ENCODE measurements around the gene MAMDC2. TPM values are rescaled to one million over a fixed set of nuclear protein-coding genes. Genes with fewer than 3 reads are reported as not detected.
"Not testable (repeated sequence)": the region's sequence is repeated elsewhere in the genome, so short reads cannot be mapped to it uniquely, and the experiment has no call there.

Gene MAMDC2
- total RNA-seq, 1 experiment from 2014 or later = 4.6 TPM

- H4K20me1 ChIP-seq (ENCODE audit: control insufficient read depth, insufficient read depth, insufficient read length) = no peaks in the 10 kb centered on the region
- no peak overlapping the region for H3K56ac ChIP-seq (ENCODE audit: insufficient read length, low read depth, low read length)
- H3K4ac ChIP-seq (ENCODE audit: low read depth, low read length) = no peak overlapping the region
- H2BK12ac ChIP-seq (ENCODE audit: insufficient read length, low read depth, low read length) = no peak overlapping the region
- H3K9ac ChIP-seq (ENCODE audit: extremely low read depth, insufficient read length, low read length) = no peak overlapping the region
- H3K27ac ChIP-seq (ENCODE audit: insufficient read length, low read depth, low read length) = no peak overlapping the region
- peaks cover 3 to 8% of the 10 kb centered on the region in 2 experiments; a peak in 2 of 4 replicates for H3K4me1 Mint-ChIP-seq
- H2AK5ac ChIP-seq (ENCODE audit: insufficient read length, low read length) = no peak overlapping the region
- no peak overlapping the region for H4K8ac ChIP-seq (replicated peaks; ENCODE audit: insufficient read length, low read depth, low read length)
- no CpG with 5 or more reads among the region's 6 CpGs for WGBS (ENCODE audit: extremely low coverage, insufficient read length, low lambda C conversion rate)
- H3T11ph ChIP-seq (ENCODE audit: low read length) = no peak overlapping the region
- H3K27me3 Mint-ChIP-seq (ENCODE audit: low read depth) = peaks cover 1% of the 10 kb centered on the region
- H3K4me2 ChIP-seq (ENCODE audit: insufficient read depth, insufficient read length, low read length) = no peak overlapping the region
- no peaks in the 10 kb centered on the region for H3K79me1 ChIP-seq (ENCODE audit: insufficient read depth, low read depth, low read length, poor library complexity, severe bottlenecking)
- H2BK20ac ChIP-seq (ENCODE audit: low read depth, low read length, poor library complexity, severe bottlenecking) = no peak overlapping the region
- no peak overlapping the region for H4K5ac ChIP-seq (ENCODE audit: insufficient read length, low read depth, low read length)
- no peak for DNase-seq
- no peaks in the 10 kb centered on the region for H3K4me1 ChIP-seq (ENCODE audit: insufficient read depth, low read length)
- H3K23ac ChIP-seq (ENCODE audit: insufficient read length, low read depth, low read length) = no peak overlapping the region
- no peak overlapping the region for H2AFZ ChIP-seq (ENCODE audit: low read length)
- peaks cover 11% of the 10 kb centered on the region for H3K9me3 ChIP-seq (ENCODE audit: control insufficient read depth, low read depth, low read length)
- H4K91ac ChIP-seq (ENCODE audit: insufficient read length, low read depth, low read length) = no peak overlapping the region
- H3K14ac ChIP-seq (ENCODE audit: insufficient read depth, low read length) = no peak overlapping the region
- no peaks in the 10 kb centered on the region for H3K79me2 ChIP-seq (ENCODE audit: insufficient read depth, low read length)
- H2BK120ac ChIP-seq (ENCODE audit: low read depth, low read length, poor library complexity, severe bottlenecking) = no peak overlapping the region
- peaks cover 6 to 14% (median 9%) of the 10 kb centered on the region in 3 experiments for H3K36me3 Mint-ChIP-seq (ENCODE audit: insufficient read depth in 1 of 3, low read depth in 3 of 3)
- H2BK15ac ChIP-seq (ENCODE audit: low read depth, low read length) = no peak overlapping the region
- H3K18ac ChIP-seq (ENCODE audit: insufficient read length, low read depth, low read length) = no peak overlapping the region
- no peaks in the 10 kb centered on the region for H3K27me3 ChIP-seq (ENCODE audit: insufficient read depth, low read length)
- no peak for TF ChIP-seq CTCF (conservative IDR thresholded peaks at IDR 0.05)
- H2BK5ac ChIP-seq (ENCODE audit: insufficient read length, low read length) = no peak overlapping the region
- H3K4me3 Mint-ChIP-seq = no peak overlapping the region
- no peak overlapping the region for H3K27ac Mint-ChIP-seq
- no peaks in the 10 kb centered on the region for H3K23me2 ChIP-seq (ENCODE audit: insufficient read length, low read depth, low read length, poor library complexity, severe bottlenecking)
- H3K9me3 Mint-ChIP-seq = peaks cover 11 to 13% of the 10 kb centered on the region in 2 experiments
Observed at GRCh38 chr9:70036641-70037040, 7.0 kb upstream of the MAMDC2 start.

GRCh38 chr9:70038171-70038621, 5.5 kb upstream of the MAMDC2 start:
- not testable (repeated sequence) for H3K79me1 ChIP-seq (ENCODE audit: insufficient read depth, low read depth, low read length, poor library complexity, severe bottlenecking); H4K5ac ChIP-seq (ENCODE audit: insufficient read length, low read depth, low read length); H3K18ac ChIP-seq (ENCODE audit: insufficient read length, low read depth, low read length); H2AFZ ChIP-seq (ENCODE audit: low read length); DNase-seq; H3K4ac ChIP-seq (ENCODE audit: low read depth, low read length); H2AK5ac ChIP-seq (ENCODE audit: insufficient read length, low read length); H3K9ac ChIP-seq (ENCODE audit: extremely low read depth, insufficient read length, low read length); H4K8ac ChIP-seq (replicated peaks; ENCODE audit: insufficient read length, low read depth, low read length); H3K4me3 Mint-ChIP-seq; H3K4me1 ChIP-seq (ENCODE audit: insufficient read depth, low read length); H3K23me2 ChIP-seq (ENCODE audit: insufficient read length, low read depth, low read length, poor library complexity, severe bottlenecking); H2BK20ac ChIP-seq (ENCODE audit: low read depth, low read length, poor library complexity, severe bottlenecking); H4K20me1 ChIP-seq (ENCODE audit: control insufficient read depth, insufficient read depth, insufficient read length); H3T11ph ChIP-seq (ENCODE audit: low read length); H2BK120ac ChIP-seq (ENCODE audit: low read depth, low read length, poor library complexity, severe bottlenecking); H2BK12ac ChIP-seq (ENCODE audit: insufficient read length, low read depth, low read length); H3K79me2 ChIP-seq (ENCODE audit: insufficient read depth, low read length); H3K14ac ChIP-seq (ENCODE audit: insufficient read depth, low read length); H2BK15ac ChIP-seq (ENCODE audit: low read depth, low read length); H3K27ac ChIP-seq (ENCODE audit: insufficient read length, low read depth, low read length); H4K91ac ChIP-seq (ENCODE audit: insufficient read length, low read depth, low read length); H3K27me3 ChIP-seq (ENCODE audit: insufficient read depth, low read length); H3K23ac ChIP-seq (ENCODE audit: insufficient read length, low read depth, low read length); H3K56ac ChIP-seq (ENCODE audit: insufficient read length, low read depth, low read length); H3K4me2 ChIP-seq (ENCODE audit: insufficient read depth, insufficient read length, low read length); H2BK5ac ChIP-seq (ENCODE audit: insufficient read length, low read length)
- peaks cover 11 to 13% of the 10 kb centered on the region in 2 experiments for H3K9me3 Mint-ChIP-seq
- peaks cover 11% of the 10 kb centered on the region for H3K9me3 ChIP-seq (ENCODE audit: control insufficient read depth, low read depth, low read length)
- H3K4me1 Mint-ChIP-seq = peaks cover 13 to 18% of the 10 kb centered on the region in 2 experiments
- peaks cover 17% of the 10 kb centered on the region for H3K27me3 Mint-ChIP-seq (ENCODE audit: low read depth)
- H3K36me3 Mint-ChIP-seq (ENCODE audit: insufficient read depth in 1 of 3, low read depth in 3 of 3) = peaks cover 6 to 14% (median 9%) of the 10 kb centered on the region in 3 experiments
- H3K27ac Mint-ChIP-seq = peak overlapping the region in 1 of 3 experiments; percentile 1; a peak in 1 of 7 replicates
- WGBS (ENCODE audit: extremely low coverage, insufficient read length, low lambda C conversion rate) = no CpG with 5 or more reads among the region's 4 CpGs
